Neural progenitor cell (in vitro differentiated cells): ENCODE results near the gene HEATR5B.

Source experiments
- CTCF ChIP-seq: fragments of 200-600 bp; sonication (generic); IDR thresholded peaks from 2 replicates; pipeline ENCODE4 v1.5.1; 2017; ENCODE audit warnings: antibody characterized with exemption, mild to moderate bottlenecking
- EZH2 ChIP-seq: fragments of 200-600 bp; sonication (generic); IDR thresholded peaks from 2 replicates; pipeline ENCODE4 v1.6.1; 2017; ENCODE audit warnings: antibody characterized with exemption, mild to moderate bottlenecking, moderate library complexity
- EZH2phosphoT487 ChIP-seq: fragments of 200-600 bp; sonication (generic); IDR thresholded peaks from 2 replicates; pipeline ENCODE4 v1.6.1; 2017; ENCODE audit warnings: antibody characterized with exemption

DNA sequence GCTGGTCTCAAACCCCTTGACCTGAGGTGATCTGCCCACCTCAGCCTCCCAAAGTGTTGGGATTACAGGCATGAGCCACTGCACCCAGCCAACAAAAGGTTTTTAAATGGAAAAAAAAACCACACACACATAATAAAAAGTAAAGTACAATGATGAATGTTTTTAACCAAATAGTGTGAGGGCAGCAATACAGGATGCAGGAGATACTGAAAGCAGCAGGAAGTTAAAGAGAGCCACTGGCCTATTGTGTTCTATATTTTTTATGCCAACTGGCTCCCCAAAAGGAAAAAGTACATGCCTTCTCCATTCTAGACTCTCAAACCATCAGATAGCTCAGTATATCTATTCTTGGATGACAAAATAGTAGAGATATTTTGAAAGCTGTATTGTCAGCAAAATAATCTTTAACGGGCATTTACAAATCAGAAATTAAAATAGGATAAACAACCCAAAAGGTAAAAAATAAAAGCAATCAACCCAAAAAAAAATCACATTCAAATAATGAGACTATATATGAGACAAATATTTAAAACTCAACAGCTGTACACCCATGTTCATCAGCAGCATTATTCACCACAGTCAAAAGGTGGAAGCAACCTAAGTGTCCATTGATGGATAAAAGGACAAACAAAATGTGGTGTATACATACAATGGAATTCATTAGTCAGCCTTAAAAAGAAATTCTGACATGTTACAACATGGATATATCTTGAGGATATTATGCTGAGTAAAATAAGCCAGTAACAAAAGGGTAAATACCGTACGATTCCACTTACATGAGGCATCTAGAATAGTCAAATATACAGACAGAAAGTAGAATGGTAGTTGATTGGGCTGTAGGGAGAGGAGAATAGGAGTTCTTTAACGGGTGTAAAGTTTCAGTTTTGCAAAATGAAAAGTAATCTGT, 26.4 kb upstream of the HEATR5B start:
- TF ChIP-seq CTCF (no peak), EZH2 (no peak), EZH2phosphoT487 (no peak)
